SK-N-SH treated with all-trans-retinoic acid at 6 μM for 48 hours (cell line): Measurements from ENCODE around the gene RGS16.

Experiments used
- ATAC-seq: fragments of 200-7000 bp; cut with Tn5 transposase; 3 replicates; pipeline ENCODE4 v1.9.1; 2020; ENCODE audit warnings: mild to moderate bottlenecking, moderate library complexity
- ARNTL ChIP-seq: fragments of 450-650 bp; formaldehyde crosslinking; IDR thresholded peaks from 2 replicates; pipeline ENCODE4 v1.5.0; 2020; ENCODE audit warnings: low read depth, mild to moderate bottlenecking, moderate library complexity, borderline replicate concordance
- ESRRG ChIP-seq: fragments of 250-450 bp; sonication (Bioruptor Pico); IDR thresholded peaks from 2 replicates; pipeline ENCODE4 v1.6.1; 2021; ENCODE audit warnings: mild to moderate bottlenecking
- GLIS3 ChIP-seq: fragments of 250-450 bp; sonication (Bioruptor Pico); IDR thresholded peaks from 2 replicates; pipeline ENCODE4 v1.5.0; 2020; ENCODE audit warnings: mild to moderate bottlenecking, moderate library complexity
- ISL1 ChIP-seq: fragments of 250-450 bp; sonication (Bioruptor Pico); IDR thresholded peaks from 2 replicates; pipeline ENCODE4 v2.1.2; 2022; ENCODE audit warnings: mild to moderate bottlenecking, moderate library complexity
- OSR1 ChIP-seq: fragments of 250-450 bp; sonication (Bioruptor Pico); IDR thresholded peaks from 2 replicates; pipeline ENCODE4 v1.8.0; 2022; ENCODE audit warnings: moderate library complexity, mild to moderate bottlenecking, inconsistent platforms
- PPARA ChIP-seq: fragments of 250-450 bp; sonication (Bioruptor Pico); IDR thresholded peaks from 2 replicates; pipeline ENCODE4 v1.5.0; 2020; ENCODE audit warnings: mild to moderate bottlenecking, borderline replicate concordance
- RARB ChIP-seq: fragments of 250-450 bp; sonication (Bioruptor Pico); IDR thresholded peaks from 2 replicates; pipeline ENCODE4 v1.8.0; 2021; ENCODE audit warnings: mild to moderate bottlenecking, moderate library complexity
- SNAI2 ChIP-seq: fragments of 250-450 bp; sonication (Bioruptor Pico); IDR thresholded peaks from 2 replicates; pipeline ENCODE4 v1.5.0; 2020; ENCODE audit warnings: mild to moderate bottlenecking, moderate library complexity
- TCF4 ChIP-seq: fragments of 250-450 bp; sonication (Bioruptor Pico); IDR thresholded peaks from 2 replicates; pipeline ENCODE4 v1.8.0; 2021; ENCODE audit warnings: mild to moderate bottlenecking, moderate library complexity, borderline replicate concordance
- TOX ChIP-seq: fragments of 250-450 bp; sonication (Bioruptor Pico); IDR thresholded peaks from 2 replicates; pipeline ENCODE4 v1.8.0; 2021; ENCODE audit warnings: mild to moderate bottlenecking, moderate library complexity, borderline replicate concordance
- ZC3H10 ChIP-seq: fragments of 250-450 bp; sonication (Bioruptor Pico); IDR thresholded peaks from 2 replicates; pipeline ENCODE4 v1.5.1; 2021; ENCODE audit warnings: mild to moderate bottlenecking, moderate library complexity
- ZFP3 ChIP-seq: fragments of 250-450 bp; sonication (Bioruptor Pico); IDR thresholded peaks from 2 replicates; pipeline ENCODE4 v1.5.0; 2020; ENCODE audit warnings: mild to moderate bottlenecking, moderate library complexity
- ZFP30 ChIP-seq: fragments of 450-650 bp; formaldehyde crosslinking; IDR thresholded peaks from 2 replicates; pipeline ENCODE4 v1.5.0; 2022; ENCODE audit warnings: mild to moderate bottlenecking, moderate library complexity
- ZNF565 ChIP-seq: fragments of 450-650 bp; formaldehyde crosslinking; conservative IDR thresholded peaks from 2 replicates; pipeline ENCODE4 v1.5.0; 2020; ENCODE audit warnings: low read depth, mild to moderate bottlenecking, moderate library complexity
- ZNF70 ChIP-seq: fragments of 450-650 bp; formaldehyde crosslinking; IDR thresholded peaks from 2 replicates; pipeline ENCODE4 v1.5.0; 2020; ENCODE audit warnings: mild to moderate bottlenecking, moderate library complexity
- ZNF8 ChIP-seq: fragments of 450-650 bp; formaldehyde crosslinking; IDR thresholded peaks from 2 replicates; pipeline ENCODE4 v1.5.0; 2020; ENCODE audit warnings: mild to moderate bottlenecking, moderate library complexity
- TF ChIP-seq, protein P1 (sequence below): fragments of 250-450 bp; sonication (Bioruptor Pico); IDR thresholded peaks from 2 replicates; pipeline ENCODE4 v1.5.0; 2020; ENCODE audit warnings: mild to moderate bottlenecking, moderate library complexity
- TF ChIP-seq, protein P2 (sequence below): fragments of 250-450 bp; sonication (Bioruptor Pico); IDR thresholded peaks from 2 replicates; pipeline ENCODE4 v1.5.1; 2021; ENCODE audit warnings: mild to moderate bottlenecking, moderate library complexity
- TF ChIP-seq, protein P3 (sequence below): fragments of 250-450 bp; sonication (Bioruptor Pico); IDR thresholded peaks from 2 replicates; pipeline ENCODE4 v1.8.0; 2020; ENCODE audit warnings: mild to moderate bottlenecking, moderate library complexity, borderline replicate concordance
- TF ChIP-seq, protein P4 (sequence below): fragments of 250-450 bp; sonication (Bioruptor Pico); IDR thresholded peaks from 2 replicates; pipeline ENCODE4 v1.5.1; 2020; ENCODE audit warnings: low read depth, mild to moderate bottlenecking, moderate library complexity
- TF ChIP-seq, protein P5 (sequence below): fragments of 250-450 bp; sonication (Bioruptor Pico); IDR thresholded peaks from 2 replicates; pipeline ENCODE4 v1.8.0; 2021; ENCODE audit warnings: low read depth, mild to moderate bottlenecking, moderate library complexity, borderline replicate concordance

The RGS16 gene

DNA sequence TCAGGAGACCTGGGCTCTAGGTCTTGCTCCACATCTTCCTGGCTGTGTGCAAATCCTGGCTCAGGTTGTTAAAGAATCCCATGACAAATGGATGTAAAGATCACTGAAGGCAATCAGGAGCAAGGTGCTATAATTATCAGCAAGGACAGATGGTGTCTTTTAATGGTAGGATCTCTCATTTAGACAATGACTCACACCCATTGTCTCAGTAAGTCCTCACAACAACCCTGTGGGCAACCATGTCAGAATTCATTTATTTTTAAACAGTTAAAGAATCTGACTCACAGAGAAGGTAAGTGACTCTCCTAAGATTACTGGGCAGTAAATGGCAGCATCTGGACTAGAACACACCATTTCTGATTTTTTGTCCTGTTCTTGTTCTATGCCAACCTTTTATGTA lies 47.9 kb downstream of the RGS16 start (continued):
- TF ChIP-seq, protein P1, sequence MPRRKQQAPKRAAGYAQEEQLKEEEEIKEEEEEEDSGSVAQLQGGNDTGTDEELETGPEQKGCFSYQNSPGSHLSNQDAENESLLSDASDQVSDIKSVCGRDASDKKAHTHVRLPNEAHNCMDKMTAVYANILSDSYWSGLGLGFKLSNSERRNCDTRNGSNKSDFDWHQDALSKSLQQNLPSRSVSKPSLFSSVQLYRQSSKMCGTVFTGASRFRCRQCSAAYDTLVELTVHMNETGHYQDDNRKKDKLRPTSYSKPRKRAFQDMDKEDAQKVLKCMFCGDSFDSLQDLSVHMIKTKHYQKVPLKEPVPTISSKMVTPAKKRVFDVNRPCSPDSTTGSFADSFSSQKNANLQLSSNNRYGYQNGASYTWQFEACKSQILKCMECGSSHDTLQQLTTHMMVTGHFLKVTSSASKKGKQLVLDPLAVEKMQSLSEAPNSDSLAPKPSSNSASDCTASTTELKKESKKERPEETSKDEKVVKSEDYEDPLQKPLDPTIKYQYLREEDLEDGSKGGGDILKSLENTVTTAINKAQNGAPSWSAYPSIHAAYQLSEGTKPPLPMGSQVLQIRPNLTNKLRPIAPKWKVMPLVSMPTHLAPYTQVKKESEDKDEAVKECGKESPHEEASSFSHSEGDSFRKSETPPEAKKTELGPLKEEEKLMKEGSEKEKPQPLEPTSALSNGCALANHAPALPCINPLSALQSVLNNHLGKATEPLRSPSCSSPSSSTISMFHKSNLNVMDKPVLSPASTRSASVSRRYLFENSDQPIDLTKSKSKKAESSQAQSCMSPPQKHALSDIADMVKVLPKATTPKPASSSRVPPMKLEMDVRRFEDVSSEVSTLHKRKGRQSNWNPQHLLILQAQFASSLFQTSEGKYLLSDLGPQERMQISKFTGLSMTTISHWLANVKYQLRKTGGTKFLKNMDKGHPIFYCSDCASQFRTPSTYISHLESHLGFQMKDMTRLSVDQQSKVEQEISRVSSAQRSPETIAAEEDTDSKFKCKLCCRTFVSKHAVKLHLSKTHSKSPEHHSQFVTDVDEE (CRISPR knock-in tag), result no peak
- no peak for TF ChIP-seq ZNF565 (CRISPR knock-in tag)
- TF ChIP-seq, protein P2, sequence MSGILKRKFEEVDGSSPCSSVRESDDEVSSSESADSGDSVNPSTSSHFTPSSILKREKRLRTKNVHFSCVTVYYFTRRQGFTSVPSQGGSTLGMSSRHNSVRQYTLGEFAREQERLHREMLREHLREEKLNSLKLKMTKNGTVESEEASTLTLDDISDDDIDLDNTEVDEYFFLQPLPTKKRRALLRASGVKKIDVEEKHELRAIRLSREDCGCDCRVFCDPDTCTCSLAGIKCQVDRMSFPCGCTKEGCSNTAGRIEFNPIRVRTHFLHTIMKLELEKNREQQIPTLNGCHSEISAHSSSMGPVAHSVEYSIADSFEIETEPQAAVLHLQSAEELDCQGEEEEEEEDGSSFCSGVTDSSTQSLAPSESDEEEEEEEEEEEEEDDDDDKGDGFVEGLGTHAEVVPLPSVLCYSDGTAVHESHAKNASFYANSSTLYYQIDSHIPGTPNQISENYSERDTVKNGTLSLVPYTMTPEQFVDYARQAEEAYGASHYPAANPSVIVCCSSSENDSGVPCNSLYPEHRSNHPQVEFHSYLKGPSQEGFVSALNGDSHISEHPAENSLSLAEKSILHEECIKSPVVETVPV (CRISPR knock-in tag), result no peak
- TF ChIP-seq RARB (CRISPR knock-in tag), result no peak
- no peak for TF ChIP-seq TOX (CRISPR knock-in tag)
- no peak for TF ChIP-seq GLIS3 (CRISPR knock-in tag)
- TF ChIP-seq ZNF8 (CRISPR knock-in tag), result no peak
- TF ChIP-seq ARNTL (CRISPR knock-in tag), result no peak
- TF ChIP-seq OSR1 (CRISPR knock-in tag), result no peak
- no peak for TF ChIP-seq PPARA (CRISPR knock-in tag)
- TF ChIP-seq, all 23 proteins: peak for 0

DNA sequence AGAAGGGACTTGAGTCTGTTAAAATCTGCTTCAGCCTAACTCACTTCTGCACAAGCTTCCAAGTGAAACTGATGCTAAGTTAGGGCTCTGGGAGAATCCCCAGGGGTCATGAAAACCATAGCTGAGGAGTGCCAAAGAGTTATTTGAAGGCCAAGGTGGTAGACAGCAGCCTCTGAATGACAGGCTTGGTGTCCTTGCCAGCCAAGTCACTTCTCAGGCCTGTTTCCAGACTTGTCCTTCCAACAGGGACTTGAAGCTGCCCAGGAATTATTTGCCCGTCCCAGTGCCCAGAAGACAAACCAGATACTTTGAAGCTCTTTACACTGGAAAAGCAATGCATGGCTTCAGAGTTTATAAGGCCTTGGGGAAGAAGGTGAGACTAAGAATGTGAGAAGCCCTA lies 48.7 kb downstream of the RGS16 start:
- ATAC-seq, result no peak
- TF ChIP-seq TCF4 (no peak), ZNF70 (CRISPR knock-in tag) (no peak), ZC3H10 (CRISPR knock-in tag) (no peak), ISL1 (CRISPR knock-in tag) (no peak)
- TF ChIP-seq, protein P1 (CRISPR knock-in tag), result no peak
- TF ChIP-seq, all 23 proteins: peak for 0

DNA sequence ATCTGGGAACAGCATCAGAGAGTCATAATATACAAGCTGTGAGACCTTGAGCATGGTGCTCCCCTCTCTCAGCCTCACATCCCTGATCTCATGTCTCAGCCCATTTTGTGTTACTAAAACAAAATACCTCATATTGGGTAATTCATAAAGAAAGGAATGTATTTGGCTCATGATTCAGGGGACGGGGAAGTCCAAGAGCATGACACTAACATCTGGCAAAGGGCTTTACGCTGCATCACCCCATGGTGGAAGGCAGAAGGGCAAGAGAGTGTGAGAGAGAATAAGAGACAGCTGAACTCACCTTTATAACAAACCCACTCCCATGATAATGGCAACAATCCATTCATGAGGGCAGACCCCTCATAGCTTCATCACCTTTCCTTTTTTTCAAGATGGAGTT lies 51.7 kb downstream of the RGS16 start:
- ATAC-seq, result no peak
- TF ChIP-seq, protein P1 (CRISPR knock-in tag), result no peak
- TF ChIP-seq, protein P3, sequence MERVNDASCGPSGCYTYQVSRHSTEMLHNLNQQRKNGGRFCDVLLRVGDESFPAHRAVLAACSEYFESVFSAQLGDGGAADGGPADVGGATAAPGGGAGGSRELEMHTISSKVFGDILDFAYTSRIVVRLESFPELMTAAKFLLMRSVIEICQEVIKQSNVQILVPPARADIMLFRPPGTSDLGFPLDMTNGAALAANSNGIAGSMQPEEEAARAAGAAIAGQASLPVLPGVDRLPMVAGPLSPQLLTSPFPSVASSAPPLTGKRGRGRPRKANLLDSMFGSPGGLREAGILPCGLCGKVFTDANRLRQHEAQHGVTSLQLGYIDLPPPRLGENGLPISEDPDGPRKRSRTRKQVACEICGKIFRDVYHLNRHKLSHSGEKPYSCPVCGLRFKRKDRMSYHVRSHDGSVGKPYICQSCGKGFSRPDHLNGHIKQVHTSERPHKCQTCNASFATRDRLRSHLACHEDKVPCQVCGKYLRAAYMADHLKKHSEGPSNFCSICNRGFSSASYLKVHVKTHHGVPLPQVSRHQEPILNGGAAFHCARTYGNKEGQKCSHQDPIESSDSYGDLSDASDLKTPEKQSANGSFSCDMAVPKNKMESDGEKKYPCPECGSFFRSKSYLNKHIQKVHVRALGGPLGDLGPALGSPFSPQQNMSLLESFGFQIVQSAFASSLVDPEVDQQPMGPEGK, result no peak
- TF ChIP-seq GLIS3 (CRISPR knock-in tag), result no peak
- no peak for TF ChIP-seq ZC3H10 (CRISPR knock-in tag)
- no peak for TF ChIP-seq ARNTL (CRISPR knock-in tag)
- TF ChIP-seq ZFP30 (CRISPR knock-in tag), result no peak
- no peak for TF ChIP-seq ZFP3 (CRISPR knock-in tag)
- TF ChIP-seq, protein P2 (CRISPR knock-in tag), result no peak
- TF ChIP-seq RARB (CRISPR knock-in tag), result no peak
- TF ChIP-seq SNAI2 (CRISPR knock-in tag), result no peak
- TF ChIP-seq ZNF565 (CRISPR knock-in tag), result no peak
- TF ChIP-seq ZNF8 (CRISPR knock-in tag), result no peak
- TF ChIP-seq, protein P4, sequence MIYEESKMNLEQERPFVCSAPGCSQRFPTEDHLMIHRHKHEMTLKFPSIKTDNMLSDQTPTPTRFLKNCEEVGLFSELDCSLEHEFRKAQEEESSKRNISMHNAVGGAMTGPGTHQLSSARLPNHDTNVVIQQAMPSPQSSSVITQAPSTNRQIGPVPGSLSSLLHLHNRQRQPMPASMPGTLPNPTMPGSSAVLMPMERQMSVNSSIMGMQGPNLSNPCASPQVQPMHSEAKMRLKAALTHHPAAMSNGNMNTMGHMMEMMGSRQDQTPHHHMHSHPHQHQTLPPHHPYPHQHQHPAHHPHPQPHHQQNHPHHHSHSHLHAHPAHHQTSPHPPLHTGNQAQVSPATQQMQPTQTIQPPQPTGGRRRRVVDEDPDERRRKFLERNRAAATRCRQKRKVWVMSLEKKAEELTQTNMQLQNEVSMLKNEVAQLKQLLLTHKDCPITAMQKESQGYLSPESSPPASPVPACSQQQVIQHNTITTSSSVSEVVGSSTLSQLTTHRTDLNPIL (CRISPR knock-in tag), result no peak
- TF ChIP-seq, protein P5, sequence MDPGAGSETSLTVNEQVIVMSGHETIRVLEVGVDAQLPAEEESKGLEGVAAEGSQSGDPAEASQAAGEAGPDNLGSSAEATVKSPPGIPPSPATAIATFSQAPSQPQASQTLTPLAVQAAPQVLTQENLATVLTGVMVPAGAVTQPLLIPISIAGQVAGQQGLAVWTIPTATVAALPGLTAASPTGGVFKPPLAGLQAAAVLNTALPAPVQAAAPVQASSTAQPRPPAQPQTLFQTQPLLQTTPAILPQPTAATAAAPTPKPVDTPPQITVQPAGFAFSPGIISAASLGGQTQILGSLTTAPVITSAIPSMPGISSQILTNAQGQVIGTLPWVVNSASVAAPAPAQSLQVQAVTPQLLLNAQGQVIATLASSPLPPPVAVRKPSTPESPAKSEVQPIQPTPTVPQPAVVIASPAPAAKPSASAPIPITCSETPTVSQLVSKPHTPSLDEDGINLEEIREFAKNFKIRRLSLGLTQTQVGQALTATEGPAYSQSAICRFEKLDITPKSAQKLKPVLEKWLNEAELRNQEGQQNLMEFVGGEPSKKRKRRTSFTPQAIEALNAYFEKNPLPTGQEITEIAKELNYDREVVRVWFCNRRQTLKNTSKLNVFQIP (CRISPR knock-in tag), result no peak
- TF ChIP-seq ZNF70 (CRISPR knock-in tag), result no peak
- no peak for TF ChIP-seq ESRRG
